Pancreas (tissue), 10 donors: ENCODE measurements around the gene SLC22A8. TPM values are rescaled to one million over a fixed set of nuclear protein-coding genes. Genes with fewer than 3 reads are reported as not detected.
A peak's percentile ranks its signal among the peaks of the same experiment; 100 is the strongest.

Experiments used
- ATAC-seq, 4 donors: fragments of 200-7000 bp; cut with Tn5 transposase; one replicate each; pipeline versions ENCODE4 v1.8.0 to v1.9.1; 2020; ENCODE audit warnings: mild to moderate bottlenecking in 4 of 4, moderate library complexity in 4 of 4
- DNase-seq, 6 donors: peaks; one replicate each; pipeline ENCODE4 v3.0.0-alpha.2; 2020
- FAIRE-seq: peaks from 2 replicates; lab custom pipeline; 2012; peaks lifted over from hg19 to GRCh38; lab: Jason Lieb, UNC
- H3K27ac ChIP-seq, 4 donors: fragments of 200-600 bp; sonication (generic); 1 replicate in 3 of 4; 2 replicates in 1 of 4; pipeline versions ENCODE4 v1.5.0 to v1.8.0; 2020
- H3K27me3 ChIP-seq, 4 donors: fragments of 200-600 bp; one replicate each; pipeline ENCODE4 v1.8.0; 2021
- H3K36me3 ChIP-seq, 3 donors: fragments of 200-600 bp; sonication (generic) in 1 of 3; one replicate each; pipeline versions ENCODE4 v1.5.0 to v1.8.0; 2020 to 2021
- H3K4me1 ChIP-seq, 3 donors: fragments of 200-600 bp; one replicate each; pipeline ENCODE4 v1.8.0; 2021
- H3K4me3 ChIP-seq, 4 donors: fragments of 200-600 bp; sonication (generic) in 2 of 4; one replicate each; pipeline versions ENCODE4 v1.5.0 to v1.8.0; 2020 to 2021
- H3K9me3 ChIP-seq, 4 donors: fragments of 200-600 bp; one replicate each; pipeline ENCODE4 v1.8.0; 2021
- WGBS, 2 donors: extraction: QIAGEN DNeasy Blood & Tissue Kit; methylation state at CpG; one replicate each; pipeline ENCODE4 v1.1.7; 2013; 5-methylcytosine and 5-hydroxymethylcytosine counted together
- intact Hi-C, 3 donors: fragments of 100-400 bp; cut with DNase I; formaldehyde crosslinking; loops; one replicate each; pipeline versions ENCODE4 v1.11.1 to v1.14.2; 2022
- polyA plus RNA-seq, 2 donors: library from polyadenylated mRNA; stranded (reverse); fragments of 200-250 nt; gene quantifications; one replicate each; pipeline ENCODE4 v1.2.3, GENCODE V29; 2013
- total RNA-seq, 6 donors: library from RNA; stranded (reverse); fragmentation: NEBNext Ultra II Directional in 4 of 6; extraction: Animal tissue kit (Norgen Biotek cat#: 25700) in 4 of 6; gene quantifications; one replicate each; pipeline versions ENCODE4 v1.2.1 to v1.2.4, GENCODE V29; 2021 to 2023
- TF ChIP-seq, protein P1 (sequence below), 4 donors: fragments of 200-600 bp; sonication (generic) in 3 of 4; IDR thresholded peaks; one replicate each; pipeline versions ENCODE4 v1.5.0 to v1.8.0; 2021; ENCODE audit warnings: antibody characterized with exemption in 4 of 4
- donor health status: healthy with polysubstance abuse.
- donor health status: DM: no; HTN: no; CAD: no; lungs with moderate emphysema.
- donor health status: DM: no; HTN: no; CAD: no.
- donor health status: control.
- donor health status: control.
- donor health status: Bipolar disorder and iron deficiency.
- donor health status: DM: yes; HTN: yes; CAD: no.
- donor health status: DM: no; HTN: no; CAD: no.
- donor health status: DM: no; HTN: no; CAD: no.
- donor health status: DM: yes; HTN: yes; CAD: no.

The SLC22A8 gene
- total and polyA plus RNA-seq, 8 donors = not detected

- 66 to 74% methylated on average over 5 of the region's 5 CpGs for WGBS, 2 donors
Observed at GRCh38 chr11:63007920-63008319, 7.7 kb downstream of the SLC22A8 start.

GRCh38 chr11:63001456-63001855, 14.2 kb downstream of the SLC22A8 start:
- H3K27me3 ChIP-seq = no peaks in the 10 kb centered on the region
- H3K4me1 ChIP-seq = no peaks in the 10 kb centered on the region
- no peak for FAIRE-seq
- TF ChIP-seq, protein P1, sequence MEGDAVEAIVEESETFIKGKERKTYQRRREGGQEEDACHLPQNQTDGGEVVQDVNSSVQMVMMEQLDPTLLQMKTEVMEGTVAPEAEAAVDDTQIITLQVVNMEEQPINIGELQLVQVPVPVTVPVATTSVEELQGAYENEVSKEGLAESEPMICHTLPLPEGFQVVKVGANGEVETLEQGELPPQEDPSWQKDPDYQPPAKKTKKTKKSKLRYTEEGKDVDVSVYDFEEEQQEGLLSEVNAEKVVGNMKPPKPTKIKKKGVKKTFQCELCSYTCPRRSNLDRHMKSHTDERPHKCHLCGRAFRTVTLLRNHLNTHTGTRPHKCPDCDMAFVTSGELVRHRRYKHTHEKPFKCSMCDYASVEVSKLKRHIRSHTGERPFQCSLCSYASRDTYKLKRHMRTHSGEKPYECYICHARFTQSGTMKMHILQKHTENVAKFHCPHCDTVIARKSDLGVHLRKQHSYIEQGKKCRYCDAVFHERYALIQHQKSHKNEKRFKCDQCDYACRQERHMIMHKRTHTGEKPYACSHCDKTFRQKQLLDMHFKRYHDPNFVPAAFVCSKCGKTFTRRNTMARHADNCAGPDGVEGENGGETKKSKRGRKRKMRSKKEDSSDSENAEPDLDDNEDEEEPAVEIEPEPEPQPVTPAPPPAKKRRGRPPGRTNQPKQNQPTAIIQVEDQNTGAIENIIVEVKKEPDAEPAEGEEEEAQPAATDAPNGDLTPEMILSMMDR (IDR thresholded peaks at IDR 0.05) = no peak
- DNase-seq = no peak
- no peaks in the 10 kb centered on the region for H3K9me3 ChIP-seq
- intact Hi-C loops = no loop called here
- no peak overlapping the region for H3K4me3 ChIP-seq
- no peaks in the 10 kb centered on the region for H3K36me3 ChIP-seq
- 78 to 84% methylated on average over 9 of the region's 9 CpGs for WGBS, 2 donors
- H3K27ac ChIP-seq = no peak overlapping the region
- no peak for ATAC-seq

More at GRCh38 chr11:63007920-63008319, 7.7 kb downstream of the SLC22A8 start:
- H3K4me3 ChIP-seq = no peak overlapping the region
- no peaks in the 10 kb centered on the region for H3K36me3 ChIP-seq
- TF ChIP-seq, protein P1 (IDR thresholded peaks at IDR 0.05) = no peak
- no peak overlapping the region for H3K27ac ChIP-seq
- DNase-seq (no peak), ATAC-seq (peak in 3 of 4 donors; percentile 65 to 88 (median 76)), FAIRE-seq (no peak)
- H3K27me3 ChIP-seq = no peaks in the 10 kb centered on the region
- no peaks in the 10 kb centered on the region for H3K9me3 ChIP-seq
- H3K4me1 ChIP-seq = no peaks in the 10 kb centered on the region
- intact Hi-C loops = no loop called here

DNA sequence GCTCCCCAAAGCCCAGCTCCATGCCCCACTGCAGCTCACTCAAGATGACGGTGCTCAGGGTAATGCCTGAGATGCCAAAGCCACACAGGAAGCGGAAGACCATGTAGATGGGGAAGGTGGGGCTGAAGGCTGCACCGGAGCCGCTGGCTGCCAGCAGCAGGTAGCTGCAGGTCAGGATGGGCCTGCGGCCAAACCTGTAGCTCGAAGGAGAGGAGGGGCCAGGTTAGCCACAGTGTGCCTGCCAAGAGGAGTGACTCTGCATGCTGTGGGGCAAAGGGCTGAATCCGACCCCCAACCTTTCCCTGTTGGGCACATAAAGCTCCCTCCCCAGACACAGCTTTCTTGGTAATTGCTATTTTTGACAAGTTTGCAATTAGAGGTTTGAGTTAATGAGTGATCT, 16.0 kb downstream of the SLC22A8 start:
- FAIRE-seq = no peak
- peak; percentile 56 to 92 (median 81) for ATAC-seq

GRCh38 chr11:62999156-62999555, 16.5 kb downstream of the SLC22A8 start:
- DNase-seq (no peak), FAIRE-seq (no peak), ATAC-seq (no peak)
- no peak overlapping the region for H3K4me3 ChIP-seq
- no peak overlapping the region for H3K27ac ChIP-seq
- no peaks in the 10 kb centered on the region for H3K27me3 ChIP-seq
- 85 to 92% methylated on average over 5 of the region's 5 CpGs for WGBS, 2 donors
- intact Hi-C loops = no loop called here
- no peaks in the 10 kb centered on the region for H3K4me1 ChIP-seq
- H3K36me3 ChIP-seq = no peaks in the 10 kb centered on the region
- TF ChIP-seq, protein P1 (IDR thresholded peaks at IDR 0.05) = no peak
- H3K9me3 ChIP-seq = no peaks in the 10 kb centered on the region

More for the DNA sequence above, 16.0 kb downstream of the SLC22A8 start:
- no peaks in the 10 kb centered on the region for H3K27me3 ChIP-seq
- 32 to 36% methylated on average over 7 of the region's 7 CpGs for WGBS, 2 donors
- H3K4me1 ChIP-seq = no peaks in the 10 kb centered on the region
- H3K4me3 ChIP-seq = no peak overlapping the region
- H3K27ac ChIP-seq = no peak overlapping the region
- no peaks in the 10 kb centered on the region for H3K9me3 ChIP-seq
- TF ChIP-seq, protein P1 (IDR thresholded peaks at IDR 0.05) = no peak
- intact Hi-C loops = no loop called here
- peak in 5 of 6 donors; percentile 35 to 69 (median 60) for DNase-seq
- no peaks in the 10 kb centered on the region for H3K36me3 ChIP-seq

DNA sequence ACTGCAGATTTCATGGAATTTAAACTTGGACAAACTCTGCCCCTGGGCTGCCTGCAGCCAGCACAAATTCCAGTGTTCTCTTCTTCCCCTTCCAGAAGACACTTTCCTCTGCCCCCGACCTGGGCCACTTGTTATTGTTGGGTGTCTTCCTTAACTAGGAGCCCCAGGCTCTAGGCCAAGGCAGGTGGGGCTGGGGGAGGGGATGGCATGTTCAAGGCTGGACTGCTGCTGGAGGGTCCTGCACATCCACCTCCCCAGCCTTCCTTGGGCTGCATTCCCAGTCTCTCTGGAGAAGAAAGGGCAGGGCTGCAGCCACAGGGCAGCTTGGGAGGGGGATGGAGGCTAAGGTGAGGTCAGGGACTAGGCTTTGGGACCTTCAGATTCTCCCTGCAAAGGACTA, 19.4 kb downstream of the SLC22A8 start:
- no peak overlapping the region for H3K27ac ChIP-seq
- WGBS, 2 donors = 50 to 80% methylated on average over 1 of the region's 1 CpG
- FAIRE-seq (no peak), DNase-seq (no peak), ATAC-seq (no peak)
- no peaks in the 10 kb centered on the region for H3K4me1 ChIP-seq
- intact Hi-C loops = no loop called here
- no peaks in the 10 kb centered on the region for H3K9me3 ChIP-seq
- TF ChIP-seq, protein P1 (IDR thresholded peaks at IDR 0.05) = no peak
- no peaks in the 10 kb centered on the region for H3K36me3 ChIP-seq
- H3K27me3 ChIP-seq = no peaks in the 10 kb centered on the region
- no peak overlapping the region for H3K4me3 ChIP-seq
